Panc1 (cell line): ENCODE results near the gene EPHB2.

Experiments used
- POLR2AphosphoS5 ChIP-seq: IDR thresholded peaks from 2 replicates; pipeline ENCODE4 v1.6.1; 2012; ENCODE audit warnings: mild to moderate bottlenecking, low read depth, low read length, moderate library complexity
- REST ChIP-seq, 2 experiments: IDR thresholded peaks; 2 replicates each; pipeline ENCODE4 v1.6.1; 2011 to 2012; ENCODE audit warnings: low read depth in 2 of 2, control low read depth in 1 of 2, low read length in 1 of 2, mild to moderate bottlenecking in 1 of 2, moderate library complexity in 1 of 2; ENCODE audit not compliant: insufficient read depth in 1 of 2
- SIN3A ChIP-seq: IDR thresholded peaks from 2 replicates; pipeline ENCODE4 v1.6.1; 2012; ENCODE audit warnings: low read depth, mild to moderate bottlenecking, low read length, moderate library complexity, borderline replicate concordance; ENCODE audit not compliant: insufficient read depth
- TCF7L2 ChIP-seq: IDR thresholded peaks from 2 replicates; pipeline ENCODE4 v1.6.1; 2011; ENCODE audit warnings: mild to moderate bottlenecking, low read depth, low read length, inconsistent platforms
- TF ChIP-seq, protein P1 (sequence below): fragments of 450-650 bp; IDR thresholded peaks from 2 replicates; pipeline ENCODE4 v1.5.1; 2017; ENCODE audit warnings: mild to moderate bottlenecking

DNA sequence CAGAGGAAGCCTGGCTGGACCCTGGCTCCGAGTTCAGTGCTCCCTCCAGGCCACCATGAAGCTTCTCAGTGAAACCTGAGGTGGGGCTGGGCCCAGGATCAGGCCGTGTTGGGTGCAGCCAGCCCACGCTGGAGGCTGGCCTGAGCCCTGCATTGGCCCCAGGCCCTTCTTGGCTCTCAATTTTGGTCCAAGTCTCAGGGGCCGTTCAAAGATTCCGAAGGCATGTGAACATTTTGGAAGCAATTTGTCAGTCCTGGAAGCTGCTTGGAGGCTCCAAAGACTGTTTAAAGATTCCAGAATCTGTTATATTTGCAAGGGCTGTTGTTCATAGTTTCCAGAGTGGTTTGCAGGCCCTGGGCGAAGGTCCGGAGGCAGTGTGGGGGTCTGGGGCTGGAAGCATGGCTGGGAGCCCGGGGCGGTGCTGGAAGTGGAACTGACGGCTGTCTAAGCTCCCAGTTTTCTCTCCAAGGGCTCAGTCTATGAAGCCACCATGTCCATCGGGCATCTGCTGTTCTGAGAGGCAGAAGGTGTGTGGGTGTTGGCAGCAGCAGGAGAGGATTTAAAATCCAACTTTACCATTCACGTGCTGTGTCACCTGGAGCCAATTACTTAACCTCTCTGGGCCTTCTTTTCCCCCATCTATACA, 104.9 kb downstream of the EPHB2 start:
- TF ChIP-seq TCF7L2 = no peak
- TF ChIP-seq, protein P1, sequence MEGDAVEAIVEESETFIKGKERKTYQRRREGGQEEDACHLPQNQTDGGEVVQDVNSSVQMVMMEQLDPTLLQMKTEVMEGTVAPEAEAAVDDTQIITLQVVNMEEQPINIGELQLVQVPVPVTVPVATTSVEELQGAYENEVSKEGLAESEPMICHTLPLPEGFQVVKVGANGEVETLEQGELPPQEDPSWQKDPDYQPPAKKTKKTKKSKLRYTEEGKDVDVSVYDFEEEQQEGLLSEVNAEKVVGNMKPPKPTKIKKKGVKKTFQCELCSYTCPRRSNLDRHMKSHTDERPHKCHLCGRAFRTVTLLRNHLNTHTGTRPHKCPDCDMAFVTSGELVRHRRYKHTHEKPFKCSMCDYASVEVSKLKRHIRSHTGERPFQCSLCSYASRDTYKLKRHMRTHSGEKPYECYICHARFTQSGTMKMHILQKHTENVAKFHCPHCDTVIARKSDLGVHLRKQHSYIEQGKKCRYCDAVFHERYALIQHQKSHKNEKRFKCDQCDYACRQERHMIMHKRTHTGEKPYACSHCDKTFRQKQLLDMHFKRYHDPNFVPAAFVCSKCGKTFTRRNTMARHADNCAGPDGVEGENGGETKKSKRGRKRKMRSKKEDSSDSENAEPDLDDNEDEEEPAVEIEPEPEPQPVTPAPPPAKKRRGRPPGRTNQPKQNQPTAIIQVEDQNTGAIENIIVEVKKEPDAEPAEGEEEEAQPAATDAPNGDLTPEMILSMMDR = no peak
- no peak for TF ChIP-seq REST (IDR thresholded peaks at IDR 0.05; ENCODE audit: insufficient read depth in 1 of 2, low read depth in 2 of 2, low read length in 1 of 2)
- TF ChIP-seq POLR2AphosphoS5 = no peak
- no peak for TF ChIP-seq SIN3A
